ENCODE data around the gene MLX.

DNA sequence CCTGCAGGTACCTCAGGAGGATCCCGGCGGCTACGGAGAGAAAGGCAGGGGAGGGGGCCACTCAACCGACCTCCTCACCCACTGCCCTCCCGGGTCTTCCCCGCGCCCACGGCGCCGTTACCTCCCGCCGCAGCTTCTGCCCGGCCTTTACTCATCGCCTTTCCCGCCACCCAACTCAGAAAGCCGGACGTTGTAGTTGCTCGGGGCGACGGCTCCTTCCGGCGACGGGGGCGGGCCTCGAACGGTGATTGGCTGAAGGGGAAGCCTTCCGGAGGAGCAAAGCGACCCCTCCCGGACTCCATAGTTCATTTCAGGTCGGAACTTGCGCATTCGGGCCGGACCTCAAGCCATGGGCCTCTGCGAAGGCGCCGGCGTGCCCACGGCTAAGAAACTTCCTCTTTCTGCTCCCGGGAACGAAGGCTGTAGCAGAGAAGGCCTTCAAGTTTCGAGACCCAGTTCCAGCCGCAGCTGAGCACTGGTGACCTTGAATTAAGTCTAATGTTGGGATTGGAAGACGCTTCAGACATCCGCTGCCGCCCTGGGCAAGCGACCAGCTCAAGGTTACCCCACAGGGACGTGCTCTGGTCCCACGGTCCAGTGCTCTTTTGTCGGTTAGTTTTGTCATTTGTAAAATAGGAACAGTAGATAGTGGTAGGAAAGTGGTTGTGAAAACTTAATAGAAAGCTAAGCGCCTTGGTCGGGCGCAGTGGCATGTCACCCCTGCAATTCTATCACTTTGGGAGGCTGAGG lies 10.8 kb downstream of the MLX start, which contains the start of gene PSMC3IP:
- TF ChIP-seq, protein P1, sequence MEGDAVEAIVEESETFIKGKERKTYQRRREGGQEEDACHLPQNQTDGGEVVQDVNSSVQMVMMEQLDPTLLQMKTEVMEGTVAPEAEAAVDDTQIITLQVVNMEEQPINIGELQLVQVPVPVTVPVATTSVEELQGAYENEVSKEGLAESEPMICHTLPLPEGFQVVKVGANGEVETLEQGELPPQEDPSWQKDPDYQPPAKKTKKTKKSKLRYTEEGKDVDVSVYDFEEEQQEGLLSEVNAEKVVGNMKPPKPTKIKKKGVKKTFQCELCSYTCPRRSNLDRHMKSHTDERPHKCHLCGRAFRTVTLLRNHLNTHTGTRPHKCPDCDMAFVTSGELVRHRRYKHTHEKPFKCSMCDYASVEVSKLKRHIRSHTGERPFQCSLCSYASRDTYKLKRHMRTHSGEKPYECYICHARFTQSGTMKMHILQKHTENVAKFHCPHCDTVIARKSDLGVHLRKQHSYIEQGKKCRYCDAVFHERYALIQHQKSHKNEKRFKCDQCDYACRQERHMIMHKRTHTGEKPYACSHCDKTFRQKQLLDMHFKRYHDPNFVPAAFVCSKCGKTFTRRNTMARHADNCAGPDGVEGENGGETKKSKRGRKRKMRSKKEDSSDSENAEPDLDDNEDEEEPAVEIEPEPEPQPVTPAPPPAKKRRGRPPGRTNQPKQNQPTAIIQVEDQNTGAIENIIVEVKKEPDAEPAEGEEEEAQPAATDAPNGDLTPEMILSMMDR (IDR thresholded peaks at IDR 0.05), result peak in 2 of 3 experiments; percentile 14 to 25
- TF ChIP-seq POLR2A (IDR thresholded peaks at IDR 0.05), result peak in 1 of 2 donors; percentile 56
- TF ChIP-seq POLR2AphosphoS5 (IDR thresholded peaks at IDR 0.05; ENCODE audit: insufficient read depth in 1 of 2, low read depth in 1 of 2), result peak; percentile 96 to 97
